ENCODE data around the gene XYLT1. TPM values are rescaled to one million over a fixed set of nuclear protein-coding genes. Genes with fewer than 3 reads are reported as not detected.

The XYLT1 gene
- total and polyA plus RNA-seq, 8 donors: 6.0 to 8.4 (median 7.3) TPM

GRCh38 chr16:17105239-17105797 is 365.4 kb downstream of the XYLT1 start:
- peaks cover 0 to 6% of the 10 kb centered on the region in 2 donors for H3K36me3 ChIP-seq
- no peaks in the 10 kb centered on the region for H3K4me1 ChIP-seq
- DNase-seq (no peak), ATAC-seq (no peak)
- no peak overlapping the region for H3K27ac ChIP-seq
- intact Hi-C loops (cut with DNase I): no loop called here
- no peaks in the 10 kb centered on the region for H3K27me3 ChIP-seq
- TF ChIP-seq CTCF (IDR thresholded peaks at IDR 0.05): no peak
- H3K9me3 ChIP-seq: no peaks in the 10 kb centered on the region
- H3K4me3 ChIP-seq: no peak overlapping the region

- H3K27ac ChIP-seq: no peak overlapping the region
- no peak overlapping the region for H3K4me3 ChIP-seq
- no peaks in the 10 kb centered on the region for H3K9me3 ChIP-seq
- DNase-seq (no peak), ATAC-seq (no peak)
- peaks cover 0 to 6% of the 10 kb centered on the region in 2 donors for H3K36me3 ChIP-seq
- no peaks in the 10 kb centered on the region for H3K27me3 ChIP-seq
- no peak for TF ChIP-seq CTCF (IDR thresholded peaks at IDR 0.05)
- no peaks in the 10 kb centered on the region for H3K4me1 ChIP-seq
- intact Hi-C loops (cut with DNase I): no loop called here
Measured at GRCh38 chr16:17104654-17105053, 366.1 kb downstream of the XYLT1 start.

- no peak overlapping the region for H3K4me3 ChIP-seq
- H3K36me3 ChIP-seq: no peaks in the 10 kb centered on the region
- intact Hi-C loops (cut with DNase I): no loop called here
- DNase-seq (no peak), ATAC-seq (no peak)
- H3K27me3 ChIP-seq: no peaks in the 10 kb centered on the region
- TF ChIP-seq CTCF (IDR thresholded peaks at IDR 0.05): no peak
- H3K27ac ChIP-seq: no peak overlapping the region
- no peaks in the 10 kb centered on the region for H3K9me3 ChIP-seq
- no peaks in the 10 kb centered on the region for H3K4me1 ChIP-seq
Measured at GRCh38 chr16:17103216-17103615, 367.5 kb downstream of the XYLT1 start.

GRCh38 chr16:17101646-17102045 is 369.1 kb downstream of the XYLT1 start:
- H3K27me3 ChIP-seq: no peaks in the 10 kb centered on the region
- DNase-seq (no peak), ATAC-seq (no peak)
- H3K36me3 ChIP-seq: no peaks in the 10 kb centered on the region
- H3K4me1 ChIP-seq: no peaks in the 10 kb centered on the region
- H3K27ac ChIP-seq: no peak overlapping the region
- no peak for TF ChIP-seq CTCF (IDR thresholded peaks at IDR 0.05)
- no peaks in the 10 kb centered on the region for H3K9me3 ChIP-seq
- no peak overlapping the region for H3K4me3 ChIP-seq
- intact Hi-C loops (cut with DNase I): no loop called here

- DNase-seq: no peak
- no peaks in the 10 kb centered on the region for H3K4me1 ChIP-seq
- H3K27me3 ChIP-seq: no peaks in the 10 kb centered on the region
- no peak for ATAC-seq
- TF ChIP-seq CTCF (IDR thresholded peaks at IDR 0.05): no peak
- no peak overlapping the region for H3K4me3 ChIP-seq
- no peaks in the 10 kb centered on the region for H3K9me3 ChIP-seq
- intact Hi-C loops (cut with DNase I): no loop called here
- H3K36me3 ChIP-seq: no peaks in the 10 kb centered on the region
- H3K27ac ChIP-seq: no peak overlapping the region
Measured at GRCh38 chr16:17098685-17099084, 372.1 kb downstream of the XYLT1 start.
